NCI-H226 (cell line): ENCODE measurements around the gene BRI3.
"Not testable (repeated sequence)": the region's sequence is repeated elsewhere in the genome, so short reads cannot be mapped to it uniquely, and the experiment has no call there.

ENCODE experiments used
- DNase-seq: peaks from one replicate; pipeline ENCODE4 v3.0.0-alpha.2; 2015

BRI3 gene

GRCh38 chr7:98315994-98316527 is 34.6 kb downstream of the BRI3 start:
- not testable (repeated sequence) for DNase-seq

- DNase-seq = no peak
Measured at GRCh38 chr7:98317366-98318040, 36.0 kb downstream of the BRI3 start.

- DNase-seq = no peak
Measured at GRCh38 chr7:98319176-98319575, 37.7 kb downstream of the BRI3 start.

- DNase-seq = no peak
Measured at GRCh38 chr7:98321301-98321700, 39.8 kb downstream of the BRI3 start.

GRCh38 chr7:98322331-98323270 is 41.1 kb downstream of the BRI3 start:
- no peak for DNase-seq

GRCh38 chr7:98323597-98324322 is 42.3 kb downstream of the BRI3 start:
- DNase-seq = no peak

- DNase-seq = no peak
Measured at GRCh38 chr7:98324782-98325181, 43.3 kb downstream of the BRI3 start.

GRCh38 chr7:98329100-98329790 is 47.8 kb downstream of the BRI3 start:
- no peak for DNase-seq

- DNase-seq = no peak
Measured at GRCh38 chr7:98329791-98330373, 48.4 kb downstream of the BRI3 start.

- DNase-seq = no peak
Measured at GRCh38 chr7:98330926-98331529, 49.5 kb downstream of the BRI3 start.

- no peak for DNase-seq
Measured at GRCh38 chr7:98334081-98334480, 52.6 kb downstream of the BRI3 start.

- no peak for DNase-seq
Measured at GRCh38 chr7:98335411-98335977, 54.0 kb downstream of the BRI3 start.

- DNase-seq = no peak
Measured at GRCh38 chr7:98338441-98338840, 57.0 kb downstream of the BRI3 start.

- DNase-seq = no peak
Measured at GRCh38 chr7:98339043-98339442, 57.6 kb downstream of the BRI3 start.

GRCh38 chr7:98341106-98341505 is 59.6 kb downstream of the BRI3 start:
- no peak for DNase-seq
